K562 (cell line): ENCODE results near the gene NRP2. TPM values are rescaled to one million over a fixed set of nuclear protein-coding genes. Genes with fewer than 3 reads are reported as not detected.

Experiments used
- BMI1 ChIP-seq: fragments of 150-350 bp; IDR thresholded peaks from 2 replicates; pipeline ENCODE4 v1.6.1; 2014; ENCODE audit warnings: low read length
- ZNF407 ChIP-seq: fragments of 450-650 bp; IDR thresholded peaks from 2 replicates; pipeline ENCODE4 v1.6.1; 2016; ENCODE audit warnings: low read depth
- ZNF449 ChIP-seq: fragments of 250-450 bp; sonication (Bioruptor Pico); IDR thresholded peaks from 2 replicates; pipeline ENCODE4 v1.8.0; 2022; ENCODE audit warnings: moderate library complexity, mild to moderate bottlenecking, inconsistent platforms
- polyA plus RNA-seq, 8 experiments: library from polyadenylated mRNA; depleted of rRNA in 4 of 8; stranded (reverse) in 5 of 8; unstranded in 3 of 8; fragments of >200 nt; fragmentation: Nextera tagmentation in 2 of 8; fragmentation: Illumina TruSeq in 1 of 8; extraction: Ambion mirVana in 2 of 8; extraction: Trizol in 1 of 8; gene quantifications; 2 replicates each; pipeline versions ENCODE4 v1.2.1 to v1.2.3, GENCODE V29; 2011 to 2014; ENCODE audit warnings: inconsistent platforms in 1 of 8, missing spikeins in 1 of 8
- total RNA-seq, 7 experiments: library from RNA; depleted of rRNA in 6 of 7; stranded (reverse); fragments of >200 nt in 6 of 7; fragmentation: Illumina TruSeq in 2 of 7; extraction: Trizol in 2 of 7; gene quantifications; 2 replicates each; pipeline versions ENCODE4 v1.2.1 to v1.2.3, GENCODE V29; 2011 to 2021; ENCODE audit warnings: low replicate concordance in 1 of 7

Gene NRP2
- total and polyA plus RNA-seq, 9 of the 15 experiments (the other 6 are each of a cell fraction or from before 2014, with no cell fraction given): 0.05 to 0.31 (median 0.15) TPM; not detected in 5

- TF ChIP-seq ZNF407: no peak
- no peak for TF ChIP-seq ZNF449 (CRISPR knock-in tag)
- no peak for TF ChIP-seq BMI1
These were observed 77.9 kb downstream of the NRP2 start (continued) for GRCh38 chr2:205760157-205760556.
